ENCODE results near the gene FAM234A.

Gene FAM234A

GRCh38 chr16:268141-269053 lies 33.8 kb downstream of the FAM234A start:
- Histone ChIP-seq H2AFZ (ENCODE audit: low read depth) (no peak overlapping the region), H3K9ac (no peak overlapping the region), H3K79me2 (ENCODE audit: insufficient read depth, low read depth) (no peaks in the 10 kb centered on the region), H3K27ac (no peak overlapping the region), H3K4me3 (IDR thresholded peaks at IDR 0.05; ENCODE audit: insufficient read depth, low read depth, low read length) (no peak overlapping the region), H3K27me3 (ENCODE audit: insufficient read depth, low read depth) (peaks cover 15% of the 10 kb centered on the region; the same call in 1 of the 2 replicates), H4K20me1 (ENCODE audit: insufficient read depth) (no peaks in the 10 kb centered on the region), H3K4me2 (no peak overlapping the region), H3K36me3 (ENCODE audit: insufficient read depth) (no peaks in the 10 kb centered on the region), H3K4me1 (ENCODE audit: low read depth, poor library complexity, severe bottlenecking) (peaks cover 2% of the 10 kb centered on the region)
- no peak for TF ChIP-seq CTCF (conservative IDR thresholded peaks at IDR 0.05; ENCODE audit: low read depth, low read length)

- no peaks in the 10 kb centered on the region for H3K36me3 ChIP-seq (ENCODE audit: insufficient read depth)
- H3K4me2 ChIP-seq: no peak overlapping the region
- H3K9ac ChIP-seq: no peak overlapping the region
- H2AFZ ChIP-seq (ENCODE audit: low read depth): no peak overlapping the region
- H3K4me1 ChIP-seq (ENCODE audit: low read depth, poor library complexity, severe bottlenecking): peaks cover 3% of the 10 kb centered on the region
- no peak overlapping the region for H3K4me3 ChIP-seq (IDR thresholded peaks at IDR 0.05; ENCODE audit: insufficient read depth, low read depth, low read length)
- no peak for TF ChIP-seq CTCF (conservative IDR thresholded peaks at IDR 0.05; ENCODE audit: low read depth, low read length)
- H3K79me2 ChIP-seq (ENCODE audit: insufficient read depth, low read depth): no peaks in the 10 kb centered on the region
- H3K27ac ChIP-seq: no peak overlapping the region
- no peaks in the 10 kb centered on the region for H4K20me1 ChIP-seq (ENCODE audit: insufficient read depth)
- peaks cover 22% of the 10 kb centered on the region; the same call in 1 of the 2 replicates for H3K27me3 ChIP-seq (ENCODE audit: insufficient read depth, low read depth)
These were observed 34.6 kb downstream of the FAM234A start for GRCh38 chr16:269061-269796.

- Histone ChIP-seq H3K4me2 (no peak overlapping the region), H4K20me1 (ENCODE audit: insufficient read depth) (no peaks in the 10 kb centered on the region), H2AFZ (ENCODE audit: low read depth) (no peak overlapping the region), H3K4me1 (ENCODE audit: low read depth, poor library complexity, severe bottlenecking) (peaks cover 3% of the 10 kb centered on the region), H3K9ac (no peak overlapping the region), H3K79me2 (ENCODE audit: insufficient read depth, low read depth) (no peaks in the 10 kb centered on the region), H3K4me3 (IDR thresholded peaks at IDR 0.05; ENCODE audit: insufficient read depth, low read depth, low read length) (no peak overlapping the region), H3K27ac (no peak overlapping the region), H3K27me3 (ENCODE audit: insufficient read depth, low read depth) (peaks cover 32% of the 10 kb centered on the region; the same call in 1 of the 2 replicates), H3K36me3 (ENCODE audit: insufficient read depth) (no peaks in the 10 kb centered on the region)
- TF ChIP-seq CTCF (conservative IDR thresholded peaks at IDR 0.05; ENCODE audit: low read depth, low read length): no peak
These were observed 36.0 kb downstream of the FAM234A start for GRCh38 chr16:270381-271255.

Data from KMS-11 (cell line).